ENCODE results near the gene PLPP1.

Gene PLPP1

GRCh38 chr5:55446640-55447351 is 88.0 kb downstream of the PLPP1 start:
- DNase-seq (ENCODE audit: low read depth): no peak

DNA sequence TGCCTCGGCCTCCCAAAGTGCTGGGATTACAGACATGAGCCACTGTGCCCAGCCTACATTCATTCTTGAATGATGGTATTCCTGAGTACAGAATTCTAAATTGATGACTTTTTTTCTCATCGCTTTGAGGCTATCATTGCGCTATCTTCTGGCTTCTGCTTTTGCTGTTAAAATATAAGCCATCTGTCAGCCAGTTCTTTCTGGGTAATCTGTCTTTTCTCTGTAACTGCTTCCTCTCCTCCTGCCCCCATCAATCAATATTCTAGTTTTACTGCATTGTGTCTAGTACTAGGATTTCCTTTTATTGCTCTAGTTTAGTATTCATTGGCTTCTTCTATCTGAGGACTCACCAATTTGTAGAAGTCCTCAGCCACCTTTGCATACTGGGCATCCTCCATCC is 89.0 kb downstream of the PLPP1 start:
- no peak for DNase-seq (ENCODE audit: low read depth)

- no peak for DNase-seq (ENCODE audit: low read depth)
Measured at GRCh38 chr5:55441954-55442353, 92.8 kb downstream of the PLPP1 start.

GRCh38 chr5:55441107-55441771 is 93.5 kb downstream of the PLPP1 start:
- no peak for DNase-seq (ENCODE audit: low read depth)

DNA sequence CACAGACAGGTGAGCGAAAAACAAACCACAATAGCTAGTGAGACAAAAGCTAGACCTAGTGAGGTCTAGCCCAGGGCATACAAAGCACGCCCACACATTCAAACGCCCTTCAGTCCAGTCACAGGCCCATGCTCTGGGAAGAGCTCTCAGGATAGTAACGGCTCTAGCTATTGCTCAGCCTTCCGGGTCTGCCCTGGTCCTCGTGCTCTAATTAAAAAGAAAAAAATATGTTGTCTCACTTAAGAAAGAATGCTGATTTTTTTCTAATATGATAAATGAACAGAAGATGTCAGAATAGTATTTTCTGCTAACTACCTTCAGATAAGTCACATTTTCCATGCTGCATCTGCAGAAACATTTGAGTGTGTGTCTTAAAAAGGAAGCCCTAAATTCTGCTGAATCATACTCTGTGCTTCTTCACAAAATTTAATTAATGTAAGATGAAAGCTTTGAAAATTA is 94.5 kb downstream of the PLPP1 start:
- no peak for DNase-seq (ENCODE audit: low read depth)

DNA sequence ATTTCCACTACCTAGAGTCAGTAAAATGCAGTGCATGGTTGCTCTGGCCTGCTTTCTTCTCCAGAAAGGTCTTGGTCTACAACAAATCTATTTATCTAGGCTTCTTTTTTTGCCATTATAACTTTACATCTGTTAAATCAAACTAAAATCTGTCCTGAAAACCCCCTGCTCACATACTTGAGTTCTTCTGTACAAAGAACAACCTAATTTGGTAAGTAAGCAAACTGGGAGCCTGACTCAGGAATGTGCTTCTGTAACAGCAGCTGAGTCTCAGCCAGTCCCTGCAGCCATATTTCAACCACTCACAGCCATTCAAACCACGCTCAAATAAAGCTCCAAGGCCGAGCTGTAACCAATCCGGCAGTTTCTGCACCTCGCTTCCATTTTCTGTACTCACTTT is 95.8 kb downstream of the PLPP1 start:
- no peak for DNase-seq (ENCODE audit: low read depth)

GRCh38 chr5:55437859-55438206 is 96.9 kb downstream of the PLPP1 start:
- DNase-seq (ENCODE audit: low read depth): no peak

GRCh38 chr5:55437452-55437851 is 97.3 kb downstream of the PLPP1 start:
- DNase-seq (ENCODE audit: low read depth): no peak

DNA sequence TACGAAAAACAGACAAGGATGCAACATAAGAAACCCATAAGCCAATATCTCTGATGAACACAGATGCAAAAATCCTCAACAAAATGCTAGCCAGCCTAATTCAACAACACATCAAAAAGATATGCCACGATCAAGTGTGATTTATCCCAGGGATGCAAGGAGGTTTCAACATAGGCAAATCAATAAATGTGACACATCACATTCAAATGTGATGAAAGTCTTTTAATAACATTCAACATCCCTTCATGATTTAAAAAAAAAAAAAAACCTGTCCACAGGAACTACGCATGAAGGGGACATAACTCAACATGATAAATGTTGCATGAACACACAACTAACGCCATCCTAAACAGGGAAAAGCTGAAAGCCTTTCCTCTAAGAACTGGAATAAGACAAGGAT is 102.2 kb downstream of the PLPP1 start:
- DNase-seq (ENCODE audit: low read depth): no peak

DNA sequence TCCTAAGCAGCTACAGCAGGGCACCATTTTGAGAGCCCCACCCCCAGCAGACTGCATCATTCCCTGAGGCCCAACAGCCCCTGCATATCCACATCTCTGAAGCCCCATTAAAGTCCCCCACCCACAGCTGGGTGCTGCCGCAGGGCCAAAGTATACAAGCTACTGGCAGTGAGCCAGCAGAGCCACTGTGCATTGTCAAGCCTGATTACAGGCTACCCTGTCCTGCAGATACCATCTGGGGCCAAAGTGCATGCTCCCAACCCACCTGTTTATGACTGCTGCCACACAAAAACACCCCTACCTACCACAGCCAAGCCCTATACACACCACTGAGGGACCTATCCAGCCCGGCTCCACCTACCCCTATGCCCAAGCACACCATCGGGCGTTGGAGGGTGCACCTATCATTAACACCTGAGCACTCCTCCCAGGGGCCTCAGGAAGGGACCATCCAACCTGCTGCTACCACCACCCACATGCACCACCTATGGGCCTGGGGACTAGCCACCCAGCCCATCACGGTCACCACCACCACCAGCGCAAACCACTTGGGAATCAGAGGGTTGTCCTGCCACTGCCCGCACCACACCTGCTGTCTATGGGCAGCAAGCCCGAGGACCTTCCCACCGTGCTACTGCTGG is 105.0 kb downstream of the PLPP1 start:
- no peak for DNase-seq (ENCODE audit: low read depth)

DNA sequence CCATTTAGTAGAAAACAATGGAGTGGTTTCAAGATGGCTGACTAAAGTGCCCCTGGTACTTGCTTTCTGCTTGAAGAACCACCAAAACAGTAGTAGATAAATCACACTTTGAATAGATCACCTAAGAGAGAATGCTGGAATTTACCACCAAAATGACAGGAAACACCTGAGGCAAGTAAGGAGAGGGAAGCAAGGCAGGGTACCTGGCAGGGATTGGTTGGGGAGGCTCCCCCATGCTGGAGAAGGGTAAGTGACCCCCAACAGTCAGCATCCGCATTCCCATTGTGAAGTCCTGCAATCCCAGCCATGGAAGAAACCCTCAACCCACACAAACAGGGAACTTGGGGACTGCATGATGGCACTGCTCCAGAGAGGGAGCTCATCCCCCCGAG is 105.5 kb downstream of the PLPP1 start:
- DNase-seq (ENCODE audit: low read depth): no peak

GRCh38 chr5:55427157-55427556 is 107.6 kb downstream of the PLPP1 start:
- no peak for DNase-seq (ENCODE audit: low read depth)

DNA sequence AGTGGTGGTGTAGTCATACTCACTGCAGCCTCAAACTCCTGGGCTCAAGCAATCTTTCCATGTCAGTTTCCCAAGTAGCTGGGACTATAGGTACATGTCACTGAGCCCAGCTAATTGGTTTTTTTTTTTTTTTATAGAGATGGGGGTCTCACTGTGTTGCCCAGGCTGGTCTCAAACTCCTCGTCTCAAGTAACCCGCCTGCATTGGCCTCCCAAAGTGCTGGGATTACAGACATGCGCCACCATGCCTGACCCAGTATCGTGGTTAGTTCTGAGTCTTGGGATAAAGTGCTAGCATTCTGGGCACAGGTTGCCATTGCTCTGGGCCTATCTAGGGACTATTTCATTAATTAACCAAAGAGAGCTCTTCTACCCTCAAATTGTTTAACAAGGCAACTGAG is 108.3 kb downstream of the PLPP1 start:
- no peak for DNase-seq (ENCODE audit: low read depth)

DNA sequence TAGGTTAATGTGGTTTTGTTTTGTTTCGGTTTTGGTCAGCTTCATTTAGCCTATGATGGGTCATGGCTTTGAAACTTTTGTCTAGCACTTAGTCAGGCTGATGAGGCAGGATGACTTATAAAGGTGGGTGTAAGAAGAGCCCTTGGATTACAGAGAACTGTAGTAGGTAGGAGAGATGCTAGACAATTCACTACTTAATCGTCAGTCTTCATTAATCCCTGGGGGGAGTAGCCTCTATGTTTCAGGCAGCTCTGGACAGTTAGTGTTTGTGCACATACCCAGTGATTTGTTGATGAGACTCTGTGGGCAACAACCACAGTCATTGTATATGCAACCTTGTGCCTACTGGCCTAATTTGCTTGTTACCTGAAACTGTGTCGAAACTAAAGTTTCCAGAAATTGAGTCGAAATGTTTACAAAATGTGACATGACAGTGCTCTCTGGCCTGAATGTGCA is 113.7 kb downstream of the PLPP1 start:
- DNase-seq (ENCODE audit: low read depth): no peak

GRCh38 chr5:55418994-55419968 is 115.5 kb downstream of the PLPP1 start:
- no peak for DNase-seq (ENCODE audit: low read depth)

DNA sequence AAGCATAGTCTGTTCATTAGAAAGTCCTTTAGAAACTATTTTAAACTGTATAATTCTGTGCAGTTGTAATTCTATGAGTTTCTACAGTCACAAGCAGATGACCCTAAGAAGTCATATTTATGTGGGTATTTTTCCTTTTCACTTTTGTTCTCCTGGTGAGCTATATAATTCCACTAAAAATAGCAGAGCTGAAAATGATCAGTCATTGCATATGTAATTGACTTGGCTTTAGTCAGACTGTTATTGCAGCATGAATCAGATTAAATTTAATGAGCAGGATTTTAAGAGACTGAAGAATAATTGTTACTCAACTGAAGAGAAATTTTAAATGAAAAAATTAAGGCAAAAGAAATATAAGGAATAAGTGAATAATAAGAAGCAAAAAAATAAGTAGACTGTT is 118.5 kb downstream of the PLPP1 start:
- no peak for DNase-seq (ENCODE audit: low read depth)

DNA sequence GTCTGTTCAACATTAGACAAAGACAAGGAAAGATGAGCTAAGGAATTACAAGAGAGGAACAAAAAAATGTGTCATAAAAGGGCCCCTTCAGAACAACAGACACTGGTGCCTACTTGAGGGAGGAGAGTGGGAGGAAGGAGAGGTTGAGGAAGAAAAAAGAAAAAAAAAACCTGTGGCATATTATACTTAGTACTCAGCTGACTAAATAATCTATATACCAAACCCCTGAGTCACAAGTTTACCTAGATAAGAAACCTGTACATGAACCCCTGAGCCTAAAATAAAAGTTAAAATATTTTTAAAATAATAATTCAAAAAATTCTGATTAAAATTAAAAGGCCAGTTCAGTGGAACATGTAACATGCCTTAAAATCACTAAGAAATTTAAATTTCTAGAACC is 119.7 kb downstream of the PLPP1 start:
- DNase-seq (ENCODE audit: low read depth): no peak

- DNase-seq (ENCODE audit: low read depth): no peak
Measured at GRCh38 chr5:55413644-55414043, 121.1 kb downstream of the PLPP1 start.

- DNase-seq (ENCODE audit: low read depth): no peak
Measured at GRCh38 chr5:55411876-55412275, 122.9 kb downstream of the PLPP1 start.

DNA sequence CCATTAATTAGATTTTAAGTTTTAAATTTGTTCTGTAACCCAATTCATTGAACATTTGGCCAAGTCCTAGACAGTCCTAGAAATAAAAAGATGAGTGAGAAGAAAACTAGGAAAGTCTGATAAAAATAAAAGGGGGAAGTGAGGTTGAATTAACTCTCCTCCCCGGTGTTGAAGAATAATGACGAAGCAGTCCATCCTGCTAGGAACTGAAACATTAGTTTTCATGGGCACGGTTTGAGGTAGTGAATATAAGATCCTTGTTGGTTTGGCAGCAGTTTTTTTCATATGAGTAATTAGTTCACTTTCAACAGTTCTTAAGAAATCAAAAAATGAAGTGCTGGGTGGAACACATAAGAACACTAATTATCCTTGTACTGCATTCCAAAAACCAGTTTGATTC is 123.9 kb downstream of the PLPP1 start:
- DNase-seq (ENCODE audit: low read depth): no peak

DNA sequence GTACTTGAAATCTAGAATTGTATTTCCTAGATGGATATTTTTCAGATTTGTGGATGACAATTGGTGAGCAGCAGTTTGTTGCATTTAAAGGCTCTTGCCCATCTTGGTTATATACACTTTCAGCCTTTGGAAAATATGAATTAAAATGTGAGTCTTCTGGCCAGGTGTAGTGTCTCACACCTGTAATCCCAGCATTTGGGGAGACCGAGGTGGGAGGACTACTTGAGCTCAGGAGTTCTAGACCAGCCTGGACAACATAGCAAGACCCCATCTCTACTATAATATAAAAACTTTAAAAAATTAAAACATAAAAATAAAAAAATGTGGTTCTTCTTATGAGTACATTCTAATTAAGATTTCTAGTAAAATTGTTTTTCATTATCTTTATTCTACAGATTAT is 125.0 kb downstream of the PLPP1 start:
- no peak for DNase-seq (ENCODE audit: low read depth)

- no peak for DNase-seq (ENCODE audit: low read depth)
Measured at GRCh38 chr5:55407984-55408383, 126.8 kb downstream of the PLPP1 start.

Measured in stimulated activated CD8-positive, alpha-beta memory T cell treated with anti-CD3 and anti-CD28 coated beads, Interleukin-15, amount 100 ng/mL, for 24 hours (primary cell).